Central memory CD4-positive, alpha-beta T cell (primary cell): ENCODE measurements around the gene AQP9.

Experiments used
- DNase-seq: peaks from one replicate; pipeline ENCODE4 v3.0.0; 2022

AQP9 gene

GRCh38 chr15:58228718-58229117 lies 90.5 kb downstream of the AQP9 start:
- DNase-seq, result no peak

DNA sequence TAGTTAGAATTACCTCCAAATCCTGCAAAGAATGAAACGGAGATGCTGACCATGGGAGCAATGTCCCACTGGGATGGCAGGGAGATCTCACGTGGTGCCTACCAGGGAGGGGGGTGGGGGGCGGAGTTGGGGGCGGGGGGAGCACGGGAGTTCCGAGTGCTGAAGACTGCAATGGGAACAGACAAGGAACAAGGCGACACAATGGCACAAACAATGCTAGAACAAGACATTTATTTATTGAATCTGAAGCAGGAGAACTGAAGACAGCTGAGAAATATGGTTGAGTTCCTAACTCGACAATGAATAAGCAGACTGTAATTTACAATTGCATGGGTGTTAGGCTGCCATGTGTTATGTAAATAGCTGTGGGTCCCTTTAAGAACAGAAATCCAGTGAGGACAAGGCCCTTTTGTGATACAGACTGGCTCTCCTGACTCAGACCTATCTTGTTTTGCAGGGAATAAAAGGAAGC lies 91.2 kb downstream of the AQP9 start:
- no peak for DNase-seq

- DNase-seq, result no peak
These were observed 94.3 kb downstream of the AQP9 start for GRCh38 chr15:58232281-58233065.

DNA sequence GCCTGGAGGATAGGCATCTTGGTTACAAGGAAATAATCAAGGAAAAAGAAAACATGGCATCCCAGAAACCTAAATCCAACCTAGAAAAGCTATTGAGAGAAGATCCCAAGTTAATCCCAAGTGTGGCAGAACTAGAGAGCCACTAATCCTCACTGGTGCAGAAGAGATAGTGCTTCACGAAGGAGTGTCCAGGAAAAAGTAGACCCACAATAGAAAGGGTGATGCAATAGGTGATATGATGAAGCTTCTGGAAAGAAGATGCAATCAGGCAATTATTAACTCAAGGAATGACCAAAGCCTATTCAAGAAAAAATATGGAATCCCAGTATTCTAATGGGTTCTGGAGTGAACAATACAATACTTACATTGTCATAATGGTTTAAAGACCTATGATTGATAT lies 95.2 kb downstream of the AQP9 start:
- DNase-seq, result no peak
